Stimulated activated CD4-positive, alpha-beta T cell treated with anti-CD3 and anti-CD28 coated beads, TNF-alpha, amount 100 ng/mL, for 24 hours (primary cell): ENCODE data around the gene FNDC4.

Source experiments
- DNase-seq, 3 experiments: peaks; one replicate each; pipeline ENCODE4 v3.0.0-alpha.2; 2020; ENCODE audit warnings: low read depth in 3 of 3

The FNDC4 gene

GRCh38 chr2:27493948-27494283 lies 1.1 kb downstream of the FNDC4 start:
- no peak for DNase-seq

GRCh38 chr2:27492557-27492956 lies 2.4 kb downstream of the FNDC4 start:
- no peak for DNase-seq

- DNase-seq, result peak; percentile 96 to 99 (median 98)
Observed at GRCh38 chr2:27489498-27490397, 5.3 kb downstream of the FNDC4 start, which contains the start of gene IFT172. IFT172 (minus strand) TSS chr2:27489743; CDS start chr2:27489653, 90 bp downstream.

GRCh38 chr2:27489118-27489497 lies 5.9 kb downstream of the FNDC4 start:
- no peak for DNase-seq

- DNase-seq, result no peak
Observed at GRCh38 chr2:27485496-27485895, 9.5 kb downstream of the FNDC4 start.

GRCh38 chr2:27471961-27472360 lies 23.0 kb downstream of the FNDC4 start:
- DNase-seq, result no peak

- no peak for DNase-seq
Observed at GRCh38 chr2:27464443-27464842, 30.6 kb downstream of the FNDC4 start.

- no peak for DNase-seq
Observed at GRCh38 chr2:27461118-27461517, 33.9 kb downstream of the FNDC4 start.

GRCh38 chr2:27453968-27454367 lies 41.0 kb downstream of the FNDC4 start:
- DNase-seq, result no peak

GRCh38 chr2:27451095-27451494 lies 43.9 kb downstream of the FNDC4 start:
- DNase-seq, result no peak

- no peak for DNase-seq
Observed at GRCh38 chr2:27448381-27448780, 46.6 kb downstream of the FNDC4 start.

- DNase-seq, result no peak
Observed at GRCh38 chr2:27446057-27446456, 48.9 kb downstream of the FNDC4 start.

- DNase-seq, result no peak
Observed at GRCh38 chr2:27445615-27446014, 49.4 kb downstream of the FNDC4 start.

GRCh38 chr2:27445155-27445554 lies 49.8 kb downstream of the FNDC4 start:
- no peak for DNase-seq

- DNase-seq, result no peak
Observed at GRCh38 chr2:27442920-27443282, 52.1 kb downstream of the FNDC4 start.

GRCh38 chr2:27441958-27442919 lies 52.8 kb downstream of the FNDC4 start, which contains the start of gene KRTCAP3:
KRTCAP3 (plus strand) TSS chr2:27442381; CDS start chr2:27442413, 32 bp downstream.
- DNase-seq, result peak in 1 of 3 experiments; percentile 24
